Stimulated activated CD4-positive, alpha-beta T cell treated with anti-CD3 and anti-CD28 coated beads, Interleukin-12 subunit alpha, Interleukin-12 subunit beta, amount 100 ng/mL, for 24 hours (primary cell): ENCODE data around the gene VAPA.
"Not testable (repeated sequence)": the region's sequence is repeated elsewhere in the genome, so short reads cannot be mapped to it uniquely, and the experiment has no call there.

Source experiments
- DNase-seq, 2 experiments: peaks; one replicate each; pipeline ENCODE4 v3.0.0-alpha.2; 2020; ENCODE audit warnings: low read depth in 2 of 2

The VAPA gene

DNA sequence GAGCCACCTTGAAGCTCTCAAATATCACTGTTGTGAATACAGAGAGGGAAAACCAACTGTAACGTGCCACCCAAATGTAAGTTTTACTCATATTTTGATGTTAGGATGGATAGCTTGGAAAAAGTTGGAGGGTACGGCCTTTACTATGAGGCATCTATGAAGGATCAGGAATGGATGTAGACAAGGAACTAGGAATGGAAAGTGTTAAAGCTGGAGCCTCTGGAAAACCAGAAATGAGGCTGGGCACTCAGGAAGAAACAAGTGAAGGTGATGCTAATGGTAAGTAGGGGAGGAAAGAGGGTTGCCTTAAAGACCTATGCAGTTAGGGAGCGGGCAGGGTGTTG, 27.8 kb upstream of the VAPA start:
- no peak for DNase-seq

DNA sequence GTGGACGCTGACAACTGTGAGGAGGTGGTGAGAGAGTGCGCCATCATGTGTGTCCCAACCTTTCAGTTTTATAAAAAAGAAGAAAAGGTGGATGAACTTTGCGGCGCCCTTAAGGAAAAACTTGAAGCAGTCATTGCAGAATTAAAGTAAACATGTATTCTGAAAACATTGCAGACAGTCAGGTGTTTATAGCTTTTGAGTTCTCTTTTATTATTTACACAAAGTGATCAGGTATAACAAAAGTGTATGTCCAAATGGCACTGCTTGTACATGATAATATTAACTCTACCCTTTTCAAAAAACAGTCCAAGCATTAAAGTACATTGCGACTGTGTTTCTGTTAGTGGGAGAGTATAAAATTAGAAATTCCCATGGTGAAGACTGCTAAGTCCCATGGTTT, 25.8 kb upstream of the VAPA start:
- DNase-seq, result no peak

DNA sequence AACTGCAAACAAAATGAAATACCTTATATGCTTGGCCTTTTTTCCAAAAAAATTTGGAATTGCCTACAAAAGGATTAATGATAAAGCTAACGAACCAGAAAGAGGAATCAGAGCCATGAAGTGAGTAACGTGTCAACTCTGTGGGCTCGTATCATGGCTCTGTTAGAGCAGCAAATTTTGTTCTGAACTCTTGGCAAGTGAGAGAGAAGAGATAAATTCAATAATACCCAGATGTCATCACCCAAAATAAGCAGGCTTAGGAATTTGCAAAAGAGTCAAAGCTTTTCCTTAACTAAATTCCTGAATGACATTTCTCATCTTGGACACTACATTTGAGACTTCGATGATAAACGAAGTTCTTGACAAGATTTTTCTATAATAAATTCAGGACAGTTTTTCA, 23.6 kb upstream of the VAPA start:
- DNase-seq, result no peak

DNA sequence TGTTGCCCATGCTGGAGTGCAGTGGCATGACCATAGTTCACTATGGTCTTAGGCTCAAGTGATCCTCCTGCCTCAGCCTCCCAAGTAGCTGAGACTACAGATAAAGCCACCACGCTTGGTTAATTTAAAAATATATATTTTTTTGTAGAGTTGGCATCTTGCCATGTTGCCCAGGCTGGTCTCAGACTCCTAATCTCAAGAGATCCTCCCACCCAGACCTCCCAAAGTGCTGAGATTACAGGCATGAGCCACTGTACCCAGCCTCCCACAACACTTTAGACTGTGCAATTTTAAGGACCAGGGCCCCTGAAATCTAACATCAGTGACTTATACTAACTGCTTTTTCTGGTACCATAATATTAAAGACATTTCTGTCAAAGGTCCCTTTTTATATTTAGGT, 22.9 kb upstream of the VAPA start:
- no peak for DNase-seq

DNA sequence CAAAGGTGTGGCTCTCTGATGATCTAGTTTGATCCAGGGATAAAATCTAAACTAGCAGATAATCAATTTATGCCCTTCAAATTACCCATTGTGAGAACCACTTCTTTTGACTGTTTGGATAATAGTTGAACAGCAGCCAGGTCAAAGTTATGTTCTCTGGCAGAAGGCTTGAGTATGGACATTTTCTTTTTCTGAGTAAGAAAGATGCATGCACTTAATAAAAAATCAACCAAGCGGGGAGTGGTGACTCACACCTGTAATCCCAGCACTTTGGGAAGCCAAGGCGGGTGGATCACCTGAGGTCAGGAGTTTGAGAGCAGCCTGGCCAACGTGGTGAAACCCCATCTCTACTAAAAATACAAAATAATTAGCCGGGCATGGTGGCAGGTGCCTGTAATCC, 22.3 kb upstream of the VAPA start:
- DNase-seq, result not testable (repeated sequence)

- no peak for DNase-seq
Measured at GRCh38 chr18:9894454-9895068, 19.3 kb upstream of the VAPA start.

DNA sequence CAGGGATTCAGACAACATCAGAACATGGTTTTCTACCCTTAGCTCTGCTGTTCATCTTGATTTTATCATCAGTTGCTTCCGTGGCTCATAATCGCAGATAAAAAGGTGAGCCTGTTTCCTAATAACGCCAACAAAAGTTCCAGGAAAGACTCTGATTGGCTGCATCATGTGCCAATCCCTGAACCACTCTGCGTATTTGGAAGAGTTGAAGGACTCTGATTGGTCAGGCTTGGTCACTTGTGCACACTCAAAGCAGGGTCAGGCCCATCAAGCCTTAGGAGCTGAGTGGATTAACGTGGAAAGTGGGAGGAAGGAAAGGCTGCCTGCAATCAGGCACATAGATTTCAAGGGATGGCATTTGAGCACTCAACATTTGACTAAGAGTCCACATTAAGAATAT, 16.7 kb upstream of the VAPA start:
- DNase-seq, result no peak

GRCh38 chr18:9897787-9898291, 16.0 kb upstream of the VAPA start:
- not testable (repeated sequence) for DNase-seq

DNA sequence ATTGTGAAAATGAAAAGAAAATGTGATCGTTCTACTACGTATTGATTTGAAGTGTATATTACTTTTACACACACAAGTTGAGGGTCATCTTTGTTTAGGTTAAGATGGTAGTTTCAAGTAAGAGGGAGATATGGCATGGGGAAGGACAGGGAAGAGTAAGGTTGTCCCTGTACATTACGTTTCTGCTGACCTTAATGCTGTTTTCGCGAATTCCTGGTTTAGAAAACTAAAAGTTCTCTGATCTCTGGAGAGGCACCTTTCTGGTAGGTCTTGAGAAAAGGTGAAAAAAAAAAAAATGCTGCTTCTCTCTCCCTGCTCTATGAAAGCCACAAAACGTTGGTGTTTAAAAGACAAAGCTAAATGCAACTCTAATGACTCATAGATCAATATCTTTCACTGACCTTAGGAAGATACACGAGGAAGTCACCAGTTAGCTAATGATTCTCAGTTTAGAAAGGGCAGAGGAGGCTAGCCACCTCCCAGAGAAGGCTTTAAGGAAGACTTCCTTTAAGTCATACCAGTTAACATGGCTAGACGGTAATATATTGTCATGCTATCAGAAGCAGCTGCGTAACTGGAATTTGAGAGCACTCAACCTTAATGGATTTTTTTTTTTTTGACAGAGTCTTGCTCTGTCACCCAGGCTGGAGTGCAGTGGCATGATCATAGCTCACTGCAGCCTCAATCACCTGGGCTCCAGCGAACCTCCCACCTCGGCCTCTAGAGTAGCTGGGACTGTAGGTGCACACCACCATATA, 14.8 kb upstream of the VAPA start:
- no peak for DNase-seq

DNA sequence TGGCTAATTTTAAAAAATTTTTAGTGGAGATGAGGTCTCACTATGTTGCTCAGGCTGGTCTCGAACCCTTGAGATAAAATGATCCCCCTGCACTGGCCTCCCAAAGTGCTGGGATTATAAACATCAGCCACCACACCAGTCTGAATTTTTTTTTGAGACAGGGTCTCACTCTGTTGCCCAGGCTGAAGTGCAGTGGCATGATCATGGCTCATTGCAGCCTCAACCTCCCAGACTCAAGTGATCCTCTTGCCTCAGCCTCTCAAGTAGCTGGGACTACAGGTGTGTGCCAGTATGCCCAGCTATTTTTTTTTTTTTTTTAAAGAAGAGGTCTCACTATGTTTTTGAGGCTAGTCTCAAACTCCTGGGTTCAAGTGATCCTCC, 14.3 kb upstream of the VAPA start:
- not testable (repeated sequence) for DNase-seq

- no peak for DNase-seq
Measured at GRCh38 chr18:9900699-9901098, 13.1 kb upstream of the VAPA start.

DNA sequence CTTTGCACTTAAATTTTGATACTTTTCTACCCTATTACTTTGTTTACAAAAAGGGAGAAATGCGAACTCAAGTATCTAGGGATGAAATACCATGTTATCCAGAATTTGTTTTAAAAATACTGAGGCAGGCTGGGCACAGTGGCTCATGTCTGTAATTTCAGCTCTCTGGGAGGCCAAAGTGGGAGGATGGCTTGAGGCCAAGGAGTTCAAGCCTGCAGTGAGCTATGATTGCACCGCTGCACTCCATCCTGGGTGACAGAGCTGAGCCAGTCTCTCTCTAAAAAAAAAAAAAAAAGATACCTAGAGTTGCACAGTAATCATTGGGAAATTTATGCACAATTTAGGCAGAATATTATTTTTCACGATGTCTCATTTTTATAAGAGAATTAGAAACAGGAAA, 12.4 kb upstream of the VAPA start:
- no peak for DNase-seq

GRCh38 chr18:9902264-9902663, 11.6 kb upstream of the VAPA start:
- DNase-seq, result not testable (repeated sequence)

- no peak for DNase-seq
Measured at GRCh38 chr18:9902832-9903231, 11.0 kb upstream of the VAPA start.

DNA sequence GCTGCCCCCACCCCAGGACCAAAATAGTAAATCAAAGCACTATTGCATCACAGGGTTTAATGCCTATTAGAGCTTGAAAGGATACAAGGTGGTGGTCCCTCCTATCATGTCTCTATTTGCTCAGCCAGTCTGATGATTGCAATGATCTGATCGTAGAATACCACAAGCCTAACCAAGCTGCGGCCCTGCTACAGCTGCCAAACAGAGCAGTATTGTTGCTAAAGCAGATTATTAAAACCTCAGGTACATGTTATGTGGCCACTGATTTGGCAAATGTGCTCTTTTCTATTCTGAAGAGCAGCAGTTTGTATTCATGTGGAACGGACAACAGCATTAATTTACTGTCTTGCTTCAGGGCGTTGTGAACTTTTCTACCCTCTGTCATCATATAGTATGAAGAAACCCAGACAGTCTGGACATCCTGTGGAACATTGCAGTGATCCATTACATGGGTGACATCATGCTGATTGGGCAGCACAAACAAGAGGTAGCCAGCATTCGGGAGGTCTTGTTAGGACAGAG, 8.4 kb upstream of the VAPA start:
- DNase-seq, result no peak

GRCh38 chr18:9906481-9906880, 7.3 kb upstream of the VAPA start:
- no peak for DNase-seq

DNA sequence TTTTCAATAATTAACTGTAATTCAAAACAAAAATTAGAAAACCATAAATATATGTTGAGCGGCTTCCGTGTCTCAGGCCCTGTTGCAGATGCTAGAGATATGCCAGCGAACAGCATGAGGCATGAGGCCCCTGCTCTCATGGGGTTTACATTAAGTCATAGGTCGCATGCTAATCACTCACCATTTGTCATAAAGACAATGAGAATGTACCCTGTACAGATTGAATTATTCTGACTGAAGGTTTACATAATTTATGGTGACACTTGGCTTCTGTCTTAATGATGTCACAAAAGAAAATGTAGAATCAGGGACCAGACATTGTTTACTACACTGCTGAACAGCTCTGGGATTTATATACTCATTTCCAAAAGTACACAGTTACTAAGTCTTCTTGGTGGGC, 5.9 kb upstream of the VAPA start:
- DNase-seq, result no peak

- no peak for DNase-seq
Measured at GRCh38 chr18:9910071-9910470, 3.7 kb upstream of the VAPA start.

DNA sequence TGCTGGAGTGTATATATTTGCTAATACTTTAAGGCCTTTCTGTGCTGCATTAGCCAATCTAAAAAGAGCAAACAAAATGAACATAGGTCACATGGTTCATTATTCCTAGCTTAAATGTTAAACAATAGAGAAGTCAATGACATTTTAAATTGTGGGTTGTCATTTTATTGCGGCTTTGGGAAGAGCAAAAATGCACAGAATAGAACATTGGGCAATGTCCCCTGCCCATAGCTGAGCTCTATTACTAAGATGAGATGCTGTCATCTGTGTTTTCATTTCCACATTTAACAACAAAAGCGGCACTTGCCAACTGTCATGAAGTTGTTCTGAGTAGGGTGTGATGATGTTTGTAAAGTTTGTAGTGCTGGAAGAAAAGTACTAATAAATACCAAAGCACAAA, 3.2 kb upstream of the VAPA start:
- DNase-seq, result no peak

- DNase-seq, result no peak
Measured at GRCh38 chr18:9911226-9911625, 2.6 kb upstream of the VAPA start.

DNA sequence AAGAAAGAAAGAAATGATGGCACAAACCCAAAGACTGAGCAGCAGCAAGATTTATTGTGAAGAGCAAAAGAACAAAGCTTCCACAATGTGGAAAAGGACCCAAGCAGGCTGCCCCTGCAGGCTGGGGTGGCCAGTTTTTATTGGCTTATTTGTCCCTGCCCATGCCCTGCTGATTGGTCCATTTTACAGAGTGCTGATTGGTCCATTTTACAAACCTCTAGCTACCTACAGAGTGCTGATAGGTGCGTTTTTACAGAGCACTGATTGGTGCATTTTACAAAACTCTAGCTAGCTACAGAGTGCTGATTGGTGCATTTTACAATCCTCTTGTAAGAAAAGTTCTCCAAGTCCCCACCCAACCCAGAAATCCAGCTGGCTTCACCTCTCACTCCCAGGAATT, 1.5 kb upstream of the VAPA start:
- DNase-seq, result not testable (repeated sequence)

- no peak for DNase-seq
Measured at GRCh38 chr18:9913151-9913525, 678 bp upstream of the VAPA start.

DNA sequence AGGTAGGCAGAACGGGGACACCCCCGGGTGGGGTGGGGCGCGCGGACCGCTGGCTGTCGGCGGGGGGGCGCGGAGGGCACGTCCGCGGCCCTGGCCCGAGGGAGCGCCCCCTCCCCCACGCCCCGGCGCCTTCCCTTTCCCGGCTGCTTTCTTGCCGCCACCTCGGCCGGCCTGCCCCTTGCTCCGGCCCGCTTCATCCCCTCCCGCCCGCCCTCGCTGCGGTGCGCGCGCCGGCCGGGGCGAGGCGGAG, 443 bp downstream of the VAPA start:
- no peak for DNase-seq
